Frontal cortex (tissue), 4 donors: Measurements from ENCODE around the gene CYP2W1. TPM values are rescaled to one million over a fixed set of nuclear protein-coding genes. Genes with fewer than 3 reads are reported as not detected.

Experiments
- DNase-seq, 2 donors: peaks; one replicate each; pipeline ENCODE4 v3.0.0; 2012; ENCODE audit warnings: low spot score in 2 of 2
- FAIRE-seq: peaks from 2 replicates; lab custom pipeline; 2012; peaks lifted over from hg19 to GRCh38; lab: Jason Lieb, UNC
- total RNA-seq: library from RNA; depleted of rRNA; stranded (reverse); fragments of >200 nt; gene quantifications from one replicate; pipeline ENCODE4 v1.2.3, GENCODE V29; 2014
- donor health status: control.
- donor health status: control.
- donor health status: control.

Gene CYP2W1
- total RNA-seq, 1 donor from 2014 or later, result not detected

- no peak for FAIRE-seq
- no peak for DNase-seq
Measured at GRCh38 chr7:1010226-1010625, 27.2 kb downstream of the CYP2W1 start.

- FAIRE-seq (no peak), DNase-seq (no peak)
Measured at GRCh38 chr7:1011297-1012003, 28.5 kb downstream of the CYP2W1 start.

- no peak for DNase-seq
Measured at GRCh38 chr7:1012004-1012715, 29.2 kb downstream of the CYP2W1 start.

GRCh38 chr7:1012716-1013095 lies 29.7 kb downstream of the CYP2W1 start:
- FAIRE-seq (no peak), DNase-seq (no peak)

More at GRCh38 chr7:1012004-1012715, 29.2 kb downstream of the CYP2W1 start:
- FAIRE-seq, result no peak

- FAIRE-seq (no peak), DNase-seq (no peak)
Measured at GRCh38 chr7:1013581-1013980, 30.6 kb downstream of the CYP2W1 start.

GRCh38 chr7:1014681-1015080 lies 31.7 kb downstream of the CYP2W1 start:
- no peak for DNase-seq
- FAIRE-seq, result no peak

- no peak for DNase-seq
- no peak for FAIRE-seq
Measured at GRCh38 chr7:1015196-1016121, 32.5 kb downstream of the CYP2W1 start.

GRCh38 chr7:1016577-1017531 lies 33.9 kb downstream of the CYP2W1 start:
- DNase-seq (no peak), FAIRE-seq (no peak)

GRCh38 chr7:1017586-1018333 lies 34.8 kb downstream of the CYP2W1 start:
- DNase-seq (no peak), FAIRE-seq (no peak)

GRCh38 chr7:1018334-1018695 lies 35.3 kb downstream of the CYP2W1 start:
- no peak for DNase-seq
- FAIRE-seq, result no peak

GRCh38 chr7:1019255-1019785 lies 36.3 kb downstream of the CYP2W1 start:
- FAIRE-seq, result no peak
- no peak for DNase-seq

- FAIRE-seq, result no peak
Measured at GRCh38 chr7:1019789-1020610, 37.0 kb downstream of the CYP2W1 start.

GRCh38 chr7:1020849-1021251 lies 37.9 kb downstream of the CYP2W1 start:
- DNase-seq (no peak), FAIRE-seq (no peak)

More at GRCh38 chr7:1019789-1020610, 37.0 kb downstream of the CYP2W1 start:
- DNase-seq, result no peak

GRCh38 chr7:1021366-1021765 lies 38.4 kb downstream of the CYP2W1 start:
- DNase-seq (no peak), FAIRE-seq (no peak)

GRCh38 chr7:1021931-1022330 lies 39.0 kb downstream of the CYP2W1 start:
- FAIRE-seq (no peak), DNase-seq (no peak)

GRCh38 chr7:1022356-1022755 lies 39.4 kb downstream of the CYP2W1 start:
- no peak for FAIRE-seq
- DNase-seq, result no peak

- DNase-seq (no peak), FAIRE-seq (no peak)
Measured at GRCh38 chr7:1022801-1023465, 40.0 kb downstream of the CYP2W1 start.
